Liver (tissue), 3 donors: ENCODE measurements around the gene RAMP2.

Experiments
- ATF3 ChIP-seq: IDR thresholded peaks from 2 replicates; pipeline ENCODE4 v1.6.1; 2016; ENCODE audit warnings: antibody characterized with exemption
- RAD21 ChIP-seq, 2 donors: IDR thresholded peaks; 2 replicates each; pipeline ENCODE4 v1.6.1; 2016; ENCODE audit warnings: antibody characterized with exemption in 2 of 2, mild to moderate bottlenecking in 2 of 2
- SP1 ChIP-seq: IDR thresholded peaks from 2 replicates; pipeline ENCODE4 v1.6.1; 2018; ENCODE audit warnings: antibody characterized with exemption, mild to moderate bottlenecking
- TF ChIP-seq, protein P1 (sequence below): fragments of 150-350 bp; IDR thresholded peaks from 2 replicates; pipeline ENCODE4 v1.5.1; 2017; ENCODE audit warnings: improper control_type of control experiment, low read depth, low read length; ENCODE audit not compliant: missing input control
- TF ChIP-seq, protein P2 (sequence below): IDR thresholded peaks from 2 replicates; pipeline ENCODE4 v1.6.1; 2016; ENCODE audit warnings: antibody characterized with exemption
- TF ChIP-seq, protein P3 (sequence below): IDR thresholded peaks from 2 replicates; pipeline ENCODE4 v1.6.1; 2016; ENCODE audit warnings: antibody characterized with exemption, mild to moderate bottlenecking
- donor health status: healthy.
- donor health status: healthy.

- TF ChIP-seq, protein P1, sequence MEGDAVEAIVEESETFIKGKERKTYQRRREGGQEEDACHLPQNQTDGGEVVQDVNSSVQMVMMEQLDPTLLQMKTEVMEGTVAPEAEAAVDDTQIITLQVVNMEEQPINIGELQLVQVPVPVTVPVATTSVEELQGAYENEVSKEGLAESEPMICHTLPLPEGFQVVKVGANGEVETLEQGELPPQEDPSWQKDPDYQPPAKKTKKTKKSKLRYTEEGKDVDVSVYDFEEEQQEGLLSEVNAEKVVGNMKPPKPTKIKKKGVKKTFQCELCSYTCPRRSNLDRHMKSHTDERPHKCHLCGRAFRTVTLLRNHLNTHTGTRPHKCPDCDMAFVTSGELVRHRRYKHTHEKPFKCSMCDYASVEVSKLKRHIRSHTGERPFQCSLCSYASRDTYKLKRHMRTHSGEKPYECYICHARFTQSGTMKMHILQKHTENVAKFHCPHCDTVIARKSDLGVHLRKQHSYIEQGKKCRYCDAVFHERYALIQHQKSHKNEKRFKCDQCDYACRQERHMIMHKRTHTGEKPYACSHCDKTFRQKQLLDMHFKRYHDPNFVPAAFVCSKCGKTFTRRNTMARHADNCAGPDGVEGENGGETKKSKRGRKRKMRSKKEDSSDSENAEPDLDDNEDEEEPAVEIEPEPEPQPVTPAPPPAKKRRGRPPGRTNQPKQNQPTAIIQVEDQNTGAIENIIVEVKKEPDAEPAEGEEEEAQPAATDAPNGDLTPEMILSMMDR, result no peak
- TF ChIP-seq, protein P2, sequence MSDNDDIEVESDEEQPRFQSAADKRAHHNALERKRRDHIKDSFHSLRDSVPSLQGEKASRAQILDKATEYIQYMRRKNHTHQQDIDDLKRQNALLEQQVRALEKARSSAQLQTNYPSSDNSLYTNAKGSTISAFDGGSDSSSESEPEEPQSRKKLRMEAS, result no peak
- no peak for TF ChIP-seq SP1
- TF ChIP-seq, protein P3, sequence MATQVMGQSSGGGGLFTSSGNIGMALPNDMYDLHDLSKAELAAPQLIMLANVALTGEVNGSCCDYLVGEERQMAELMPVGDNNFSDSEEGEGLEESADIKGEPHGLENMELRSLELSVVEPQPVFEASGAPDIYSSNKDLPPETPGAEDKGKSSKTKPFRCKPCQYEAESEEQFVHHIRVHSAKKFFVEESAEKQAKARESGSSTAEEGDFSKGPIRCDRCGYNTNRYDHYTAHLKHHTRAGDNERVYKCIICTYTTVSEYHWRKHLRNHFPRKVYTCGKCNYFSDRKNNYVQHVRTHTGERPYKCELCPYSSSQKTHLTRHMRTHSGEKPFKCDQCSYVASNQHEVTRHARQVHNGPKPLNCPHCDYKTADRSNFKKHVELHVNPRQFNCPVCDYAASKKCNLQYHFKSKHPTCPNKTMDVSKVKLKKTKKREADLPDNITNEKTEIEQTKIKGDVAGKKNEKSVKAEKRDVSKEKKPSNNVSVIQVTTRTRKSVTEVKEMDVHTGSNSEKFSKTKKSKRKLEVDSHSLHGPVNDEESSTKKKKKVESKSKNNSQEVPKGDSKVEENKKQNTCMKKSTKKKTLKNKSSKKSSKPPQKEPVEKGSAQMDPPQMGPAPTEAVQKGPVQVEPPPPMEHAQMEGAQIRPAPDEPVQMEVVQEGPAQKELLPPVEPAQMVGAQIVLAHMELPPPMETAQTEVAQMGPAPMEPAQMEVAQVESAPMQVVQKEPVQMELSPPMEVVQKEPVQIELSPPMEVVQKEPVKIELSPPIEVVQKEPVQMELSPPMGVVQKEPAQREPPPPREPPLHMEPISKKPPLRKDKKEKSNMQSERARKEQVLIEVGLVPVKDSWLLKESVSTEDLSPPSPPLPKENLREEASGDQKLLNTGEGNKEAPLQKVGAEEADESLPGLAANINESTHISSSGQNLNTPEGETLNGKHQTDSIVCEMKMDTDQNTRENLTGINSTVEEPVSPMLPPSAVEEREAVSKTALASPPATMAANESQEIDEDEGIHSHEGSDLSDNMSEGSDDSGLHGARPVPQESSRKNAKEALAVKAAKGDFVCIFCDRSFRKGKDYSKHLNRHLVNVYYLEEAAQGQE, result no peak
- no peak for TF ChIP-seq ATF3
- TF ChIP-seq RAD21 (IDR thresholded peaks at IDR 0.05), result no peak
Measured at GRCh38 chr17:42795061-42795460, 34.0 kb downstream of the RAMP2 start.
